Ramos (cell line): ENCODE data around the gene SLC43A1.
"Not testable (repeated sequence)": the region's sequence is repeated elsewhere in the genome, so short reads cannot be mapped to it uniquely, and the experiment has no call there.

Source experiments
- in situ Hi-C: fragments of 300-500 bp; cut with MboI; formaldehyde crosslinking; loops from one replicate; pipeline ENCODE4 v1.14.3; 2022; ENCODE audit warnings: low sequenced_read_pairs; ENCODE audit not compliant: unreplicated experiment

The SLC43A1 gene

GRCh38 chr11:57515332-57516060 lies at the start of gene SLC43A1:
Gene SLC43A1 (minus strand): TSS chr11:57515702. CDS start chr11:57514111, 1,591 bp downstream.
- in situ Hi-C loops, result no loop called here

- in situ Hi-C loops, result loop anchor here (10.0 kb wide), 1 partner anchor 218 kb away; no protein-coding TSS in a partner anchor
These were observed 47.1 kb upstream of the SLC43A1 start for GRCh38 chr11:57562596-57562995.

- in situ Hi-C loops, result loop anchor here (10.0 kb wide), 1 partner anchor 215 kb away; no protein-coding TSS in a partner anchor
These were observed 44.6 kb upstream of the SLC43A1 start for GRCh38 chr11:57560146-57560545.

- in situ Hi-C loops, result no loop called here
These were observed 40.5 kb upstream of the SLC43A1 start for GRCh38 chr11:57556041-57556440.

- in situ Hi-C loops, result no loop called here
These were observed 39.9 kb upstream of the SLC43A1 start for GRCh38 chr11:57555393-57555792.

- in situ Hi-C loops, result no loop called here
These were observed 37.0 kb upstream of the SLC43A1 start for GRCh38 chr11:57552479-57552878.

GRCh38 chr11:57551941-57552340 lies 36.4 kb upstream of the SLC43A1 start:
- in situ Hi-C loops, result no loop called here

GRCh38 chr11:57549983-57550382 lies 34.5 kb upstream of the SLC43A1 start:
- in situ Hi-C loops, result no loop called here

- in situ Hi-C loops, result no loop called here
These were observed 32.4 kb upstream of the SLC43A1 start for GRCh38 chr11:57547854-57548377.

GRCh38 chr11:57546869-57547475 lies 31.5 kb upstream of the SLC43A1 start:
- in situ Hi-C loops, result no loop called here

- in situ Hi-C loops, result no loop called here
These were observed 30.9 kb upstream of the SLC43A1 start for GRCh38 chr11:57546451-57546850.

- in situ Hi-C loops, result no loop called here
These were observed 30.4 kb upstream of the SLC43A1 start for GRCh38 chr11:57545883-57546282.

GRCh38 chr11:57544566-57544965 lies 29.1 kb upstream of the SLC43A1 start:
- in situ Hi-C loops, result no loop called here

GRCh38 chr11:57543593-57543992 lies 28.1 kb upstream of the SLC43A1 start:
- in situ Hi-C loops, result no loop called here

- in situ Hi-C loops, result no loop called here
These were observed 27.1 kb upstream of the SLC43A1 start for GRCh38 chr11:57542582-57542981.

GRCh38 chr11:57541169-57541568 lies 25.7 kb upstream of the SLC43A1 start:
- in situ Hi-C loops, result no loop called here

- in situ Hi-C loops, result no loop called here
These were observed 23.8 kb upstream of the SLC43A1 start for GRCh38 chr11:57539342-57539741.

- in situ Hi-C loops, result no loop called here
These were observed 21.6 kb upstream of the SLC43A1 start, which contains the start of gene SMTNL1 for GRCh38 chr11:57536947-57537619. Gene SMTNL1 (plus strand): TSS chr11:57537595. CDS start chr11:57542643, 5,048 bp downstream.

- in situ Hi-C loops, result not testable (repeated sequence)
These were observed 18.9 kb upstream of the SLC43A1 start for GRCh38 chr11:57534449-57534848.

GRCh38 chr11:57530596-57531507 lies 15.3 kb upstream of the SLC43A1 start, which contains the start of gene TIMM10:
Gene TIMM10 (minus strand): TSS chr11:57530754. CDS start chr11:57530189, 565 bp downstream.
- in situ Hi-C loops, result no loop called here
